ENCODE results near the gene CLDN8.

DNA sequence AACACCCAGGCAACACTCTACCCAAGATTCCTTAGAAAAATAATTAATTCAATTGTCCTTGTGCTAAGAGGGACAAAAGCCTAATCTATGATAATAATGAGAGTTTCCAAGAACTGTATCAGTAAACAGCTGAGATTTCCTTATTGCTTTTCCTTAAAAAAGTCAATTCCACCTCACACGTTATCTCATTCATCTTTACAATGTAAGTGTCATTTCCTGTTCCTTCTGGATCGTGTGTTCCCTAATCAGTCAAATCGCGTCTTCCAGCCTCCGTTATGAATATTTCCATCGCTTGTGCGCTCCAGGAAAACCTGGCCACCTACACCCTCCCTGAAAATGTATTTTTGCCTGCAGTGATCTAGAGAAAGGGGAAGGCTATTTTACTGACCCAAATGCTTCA, 25.3 kb downstream of the CLDN8 start:
- TF ChIP-seq, protein P1, sequence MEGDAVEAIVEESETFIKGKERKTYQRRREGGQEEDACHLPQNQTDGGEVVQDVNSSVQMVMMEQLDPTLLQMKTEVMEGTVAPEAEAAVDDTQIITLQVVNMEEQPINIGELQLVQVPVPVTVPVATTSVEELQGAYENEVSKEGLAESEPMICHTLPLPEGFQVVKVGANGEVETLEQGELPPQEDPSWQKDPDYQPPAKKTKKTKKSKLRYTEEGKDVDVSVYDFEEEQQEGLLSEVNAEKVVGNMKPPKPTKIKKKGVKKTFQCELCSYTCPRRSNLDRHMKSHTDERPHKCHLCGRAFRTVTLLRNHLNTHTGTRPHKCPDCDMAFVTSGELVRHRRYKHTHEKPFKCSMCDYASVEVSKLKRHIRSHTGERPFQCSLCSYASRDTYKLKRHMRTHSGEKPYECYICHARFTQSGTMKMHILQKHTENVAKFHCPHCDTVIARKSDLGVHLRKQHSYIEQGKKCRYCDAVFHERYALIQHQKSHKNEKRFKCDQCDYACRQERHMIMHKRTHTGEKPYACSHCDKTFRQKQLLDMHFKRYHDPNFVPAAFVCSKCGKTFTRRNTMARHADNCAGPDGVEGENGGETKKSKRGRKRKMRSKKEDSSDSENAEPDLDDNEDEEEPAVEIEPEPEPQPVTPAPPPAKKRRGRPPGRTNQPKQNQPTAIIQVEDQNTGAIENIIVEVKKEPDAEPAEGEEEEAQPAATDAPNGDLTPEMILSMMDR (IDR thresholded peaks at IDR 0.05): no peak
- TF ChIP-seq POLR2A (IDR thresholded peaks at IDR 0.05) (no peak), EP300 (IDR thresholded peaks at IDR 0.05) (no peak)
